ENCODE data around the gene ADARB2.

DNA sequence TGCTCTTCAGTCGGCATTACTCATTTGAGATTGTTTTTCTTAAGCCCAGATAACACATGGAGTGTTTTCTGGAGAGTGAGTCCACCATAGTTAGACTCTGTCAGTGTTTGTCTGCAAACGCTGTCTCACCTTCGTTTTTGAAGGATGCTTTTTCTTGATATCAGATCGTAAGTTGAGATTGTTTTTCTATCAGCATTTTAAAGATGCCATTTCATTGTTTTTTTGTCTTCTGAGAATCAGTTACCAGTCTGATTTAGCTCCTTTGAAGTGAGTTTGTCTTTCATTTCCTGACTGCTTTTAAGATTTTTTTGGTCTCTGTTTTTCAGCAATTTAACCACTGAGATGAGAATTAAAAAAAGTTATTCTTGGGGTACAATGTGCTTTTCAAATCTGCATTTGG lies 543.8 kb downstream of the ADARB2 start:
- TF ChIP-seq POLR2A (IDR thresholded peaks at IDR 0.05; ENCODE audit: low read depth, low read length) (no peak), EP300 (IDR thresholded peaks at IDR 0.05; ENCODE audit: borderline replicate concordance in 1 of 2, control insufficient read depth in 1 of 2, low read depth in 2 of 2, low read length in 2 of 2) (no peak), CEBPB (IDR thresholded peaks at IDR 0.05; ENCODE audit: borderline replicate concordance in 1 of 2, low read depth in 2 of 2, low read length in 2 of 2) (no peak), TARDBP (IDR thresholded peaks at IDR 0.05; ENCODE audit: borderline replicate concordance) (no peak), ASH2L (IDR thresholded peaks at IDR 0.05; ENCODE audit: borderline replicate concordance, low read depth) (no peak), FOXM1 (IDR thresholded peaks at IDR 0.05; ENCODE audit: low read depth, low read length) (no peak)
- TF ChIP-seq, protein P1, sequence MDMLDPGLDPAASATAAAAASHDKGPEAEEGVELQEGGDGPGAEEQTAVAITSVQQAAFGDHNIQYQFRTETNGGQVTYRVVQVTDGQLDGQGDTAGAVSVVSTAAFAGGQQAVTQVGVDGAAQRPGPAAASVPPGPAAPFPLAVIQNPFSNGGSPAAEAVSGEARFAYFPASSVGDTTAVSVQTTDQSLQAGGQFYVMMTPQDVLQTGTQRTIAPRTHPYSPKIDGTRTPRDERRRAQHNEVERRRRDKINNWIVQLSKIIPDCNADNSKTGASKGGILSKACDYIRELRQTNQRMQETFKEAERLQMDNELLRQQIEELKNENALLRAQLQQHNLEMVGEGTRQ (IDR thresholded peaks at IDR 0.05; ENCODE audit: borderline replicate concordance, low read depth, low read length) = no peak
- TF ChIP-seq, protein P2, sequence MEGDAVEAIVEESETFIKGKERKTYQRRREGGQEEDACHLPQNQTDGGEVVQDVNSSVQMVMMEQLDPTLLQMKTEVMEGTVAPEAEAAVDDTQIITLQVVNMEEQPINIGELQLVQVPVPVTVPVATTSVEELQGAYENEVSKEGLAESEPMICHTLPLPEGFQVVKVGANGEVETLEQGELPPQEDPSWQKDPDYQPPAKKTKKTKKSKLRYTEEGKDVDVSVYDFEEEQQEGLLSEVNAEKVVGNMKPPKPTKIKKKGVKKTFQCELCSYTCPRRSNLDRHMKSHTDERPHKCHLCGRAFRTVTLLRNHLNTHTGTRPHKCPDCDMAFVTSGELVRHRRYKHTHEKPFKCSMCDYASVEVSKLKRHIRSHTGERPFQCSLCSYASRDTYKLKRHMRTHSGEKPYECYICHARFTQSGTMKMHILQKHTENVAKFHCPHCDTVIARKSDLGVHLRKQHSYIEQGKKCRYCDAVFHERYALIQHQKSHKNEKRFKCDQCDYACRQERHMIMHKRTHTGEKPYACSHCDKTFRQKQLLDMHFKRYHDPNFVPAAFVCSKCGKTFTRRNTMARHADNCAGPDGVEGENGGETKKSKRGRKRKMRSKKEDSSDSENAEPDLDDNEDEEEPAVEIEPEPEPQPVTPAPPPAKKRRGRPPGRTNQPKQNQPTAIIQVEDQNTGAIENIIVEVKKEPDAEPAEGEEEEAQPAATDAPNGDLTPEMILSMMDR (IDR thresholded peaks at IDR 0.05 in 2 of 3, conservative IDR thresholded peaks at IDR 0.05 in 1 of 3; ENCODE audit: control insufficient read depth in 2 of 3, extremely low read depth in 1 of 3, insufficient read depth in 1 of 3, low read depth in 3 of 3, low read length in 3 of 3) = no peak
- TF ChIP-seq, protein P3, sequence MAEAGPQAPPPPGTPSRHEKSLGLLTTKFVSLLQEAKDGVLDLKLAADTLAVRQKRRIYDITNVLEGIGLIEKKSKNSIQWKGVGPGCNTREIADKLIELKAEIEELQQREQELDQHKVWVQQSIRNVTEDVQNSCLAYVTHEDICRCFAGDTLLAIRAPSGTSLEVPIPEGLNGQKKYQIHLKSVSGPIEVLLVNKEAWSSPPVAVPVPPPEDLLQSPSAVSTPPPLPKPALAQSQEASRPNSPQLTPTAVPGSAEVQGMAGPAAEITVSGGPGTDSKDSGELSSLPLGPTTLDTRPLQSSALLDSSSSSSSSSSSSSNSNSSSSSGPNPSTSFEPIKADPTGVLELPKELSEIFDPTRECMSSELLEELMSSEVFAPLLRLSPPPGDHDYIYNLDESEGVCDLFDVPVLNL (IDR thresholded peaks at IDR 0.05; ENCODE audit: low read depth, low read length) = no peak

All from GM12878 (cell line).